ENCODE results near the gene SDHB. TPM values are rescaled to one million over a fixed set of nuclear protein-coding genes. Genes with fewer than 3 reads are reported as not detected.
A peak's percentile ranks its signal among the peaks of the same experiment; 100 is the strongest.

The SDHB gene
- total RNA-seq, 2 donors from 2014 or later: 38.9 to 59.4 TPM

DNA sequence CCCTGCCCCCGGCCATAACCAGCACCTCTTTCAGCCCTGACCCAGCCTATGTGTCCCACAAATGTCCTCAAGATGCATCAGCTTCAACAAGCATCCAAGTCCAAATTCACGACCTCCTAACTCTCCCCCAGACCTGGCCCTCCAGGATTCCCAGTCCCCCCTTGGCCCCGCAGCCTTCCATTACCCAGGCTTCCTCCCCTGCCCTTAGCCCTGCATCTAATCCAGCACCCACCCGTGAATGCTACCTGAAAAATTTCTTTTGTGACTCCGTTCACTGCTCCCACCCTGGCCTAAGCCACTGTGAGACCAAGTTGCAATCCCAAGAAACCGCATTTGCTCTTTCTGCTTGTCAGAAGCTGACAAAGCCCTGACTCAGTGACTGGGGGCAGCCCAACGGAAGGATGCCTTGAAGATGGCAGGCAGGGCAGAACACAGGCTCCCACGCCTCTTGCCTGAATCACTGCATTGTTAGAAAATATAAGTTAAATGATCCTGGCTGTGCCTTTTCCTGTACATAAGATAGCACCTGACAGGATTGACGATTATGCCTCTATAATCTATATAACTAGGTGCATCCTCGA is 72.5 kb downstream of the SDHB start:
- H3K9me3 ChIP-seq: no peaks in the 10 kb centered on the region
- 85 to 90% methylated on average over 9 to 10 of the region's 10 CpGs for WGBS, 2 donors
- no peak for ATAC-seq
- DNase-seq: no peak
- H3K27me3 ChIP-seq: no peaks in the 10 kb centered on the region
- H3K4me3 ChIP-seq: no peak overlapping the region
- H3K36me3 ChIP-seq (replicated peaks in 1 of 2; ENCODE audit: insufficient read depth in 1 of 2, low read depth in 2 of 2): no peaks in the 10 kb centered on the region
- no peak overlapping the region for H3K27ac ChIP-seq
- TF ChIP-seq POLR2A (IDR thresholded peaks at IDR 0.05): no peak
- TF ChIP-seq, protein P1, sequence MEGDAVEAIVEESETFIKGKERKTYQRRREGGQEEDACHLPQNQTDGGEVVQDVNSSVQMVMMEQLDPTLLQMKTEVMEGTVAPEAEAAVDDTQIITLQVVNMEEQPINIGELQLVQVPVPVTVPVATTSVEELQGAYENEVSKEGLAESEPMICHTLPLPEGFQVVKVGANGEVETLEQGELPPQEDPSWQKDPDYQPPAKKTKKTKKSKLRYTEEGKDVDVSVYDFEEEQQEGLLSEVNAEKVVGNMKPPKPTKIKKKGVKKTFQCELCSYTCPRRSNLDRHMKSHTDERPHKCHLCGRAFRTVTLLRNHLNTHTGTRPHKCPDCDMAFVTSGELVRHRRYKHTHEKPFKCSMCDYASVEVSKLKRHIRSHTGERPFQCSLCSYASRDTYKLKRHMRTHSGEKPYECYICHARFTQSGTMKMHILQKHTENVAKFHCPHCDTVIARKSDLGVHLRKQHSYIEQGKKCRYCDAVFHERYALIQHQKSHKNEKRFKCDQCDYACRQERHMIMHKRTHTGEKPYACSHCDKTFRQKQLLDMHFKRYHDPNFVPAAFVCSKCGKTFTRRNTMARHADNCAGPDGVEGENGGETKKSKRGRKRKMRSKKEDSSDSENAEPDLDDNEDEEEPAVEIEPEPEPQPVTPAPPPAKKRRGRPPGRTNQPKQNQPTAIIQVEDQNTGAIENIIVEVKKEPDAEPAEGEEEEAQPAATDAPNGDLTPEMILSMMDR (IDR thresholded peaks at IDR 0.05): no peak
- intact Hi-C loops (cut with DNase I): no loop called here
- H3K4me1 ChIP-seq: peaks cover 6% of the 10 kb centered on the region

GRCh38 chr1:16980473-16981268 is 73.2 kb downstream of the SDHB start, which contains the start of gene MFAP2:
TSS of gene MFAP2 (minus strand) at chr1:16980620. CDS start at chr1:16978273, 2,347 bp downstream.
- no peak for ATAC-seq
- TF ChIP-seq POLR2A (IDR thresholded peaks at IDR 0.05): no peak
- TF ChIP-seq, protein P1 (IDR thresholded peaks at IDR 0.05): no peak
- Histone ChIP-seq H3K36me3 (replicated peaks in 1 of 2; ENCODE audit: insufficient read depth in 1 of 2, low read depth in 2 of 2) (no peaks in the 10 kb centered on the region), H3K9me3 (no peaks in the 10 kb centered on the region), H3K27ac (peak within 1 kb of the TSS in 1 of 4 donors; percentile 50), H3K4me3 (peak within 1 kb of the TSS; percentile 5 to 15), H3K4me1 (peaks cover 6% of the 10 kb centered on the region), H3K27me3 (no peaks in the 10 kb centered on the region)
- peak in 2 of 4 donors; percentile 30 to 36 for DNase-seq
- intact Hi-C loops (cut with DNase I): no loop called here
- WGBS, 2 donors: 14 to 78% methylated on average over 3 to 35 of the region's 53 CpGs

- peak overlapping the region in 1 of 4 donors; percentile 50 for H3K27ac ChIP-seq
- H3K36me3 ChIP-seq (replicated peaks in 1 of 2; ENCODE audit: insufficient read depth in 1 of 2, low read depth in 2 of 2): no peaks in the 10 kb centered on the region
- DNase-seq: peak in 1 of 4 donors; percentile 19
- no peaks in the 10 kb centered on the region for H3K27me3 ChIP-seq
- TF ChIP-seq POLR2A (IDR thresholded peaks at IDR 0.05): no peak
- TF ChIP-seq, protein P1 (IDR thresholded peaks at IDR 0.05): no peak
- no peak for ATAC-seq
- H3K4me3 ChIP-seq: peak overlapping the region; percentile 5 to 15
- 25 to 52% methylated on average over 24 to 44 of the region's 44 CpGs for WGBS, 2 donors
- H3K4me1 ChIP-seq: peaks cover 6% of the 10 kb centered on the region
- no peaks in the 10 kb centered on the region for H3K9me3 ChIP-seq
- intact Hi-C loops (cut with DNase I): loop anchor here (10.0 kb wide), 1 partner anchor 45 kb away; no protein-coding TSS in a partner anchor
These were observed 74.1 kb downstream of the SDHB start for GRCh38 chr1:16979475-16980327.

- TF ChIP-seq, protein P1 (IDR thresholded peaks at IDR 0.05): no peak
- TF ChIP-seq POLR2A (IDR thresholded peaks at IDR 0.05): no peak
- H3K4me1 ChIP-seq: peaks cover 6% of the 10 kb centered on the region
- H3K4me3 ChIP-seq: no peak overlapping the region
- no peaks in the 10 kb centered on the region for H3K9me3 ChIP-seq
- no peaks in the 10 kb centered on the region for H3K27me3 ChIP-seq
- WGBS, 2 donors: 72 to 100% methylated on average over 4 to 19 of the region's 20 CpGs
- ATAC-seq: no peak
- intact Hi-C loops (cut with DNase I): loop anchor here (10.0 kb wide), 1 partner anchor 46 kb away; no protein-coding TSS in a partner anchor
- H3K36me3 ChIP-seq (replicated peaks in 1 of 2; ENCODE audit: insufficient read depth in 1 of 2, low read depth in 2 of 2): no peaks in the 10 kb centered on the region
- DNase-seq: peak in 3 of 4 donors; percentile 13 to 45 (median 28)
- no peak overlapping the region for H3K27ac ChIP-seq
These were observed 75.0 kb downstream of the SDHB start for GRCh38 chr1:16978567-16979474.

Data from body of pancreas (tissue), 4 donors.